ACC112 (cell line): ENCODE results near the gene PPME1.
"Not testable (repeated sequence)": the region's sequence is repeated elsewhere in the genome, so short reads cannot be mapped to it uniquely, and the experiment has no call there.

ENCODE experiments used
- H2AFZ ChIP-seq: fragments of 200-600 bp; sonication (generic); one replicate; pipeline ENCODE4 v1.6.0; 2017; ENCODE audit warnings: antibody characterized with exemption, low read length; ENCODE audit not compliant: unreplicated experiment
- H3K27ac ChIP-seq: fragments of 200-600 bp; sonication (generic); 2 replicates; pipeline ENCODE4 v1.5.1; 2014; ENCODE audit warnings: low read depth, mild to moderate bottlenecking, antibody characterized with exemption, low read length, moderate library complexity
- H3K27me3 ChIP-seq: fragments of 200-600 bp; sonication (generic); 2 replicates; pipeline ENCODE4 v1.6.1; 2014; ENCODE audit warnings: mild to moderate bottlenecking, antibody characterized with exemption, low read length, moderate library complexity, mixed read lengths; ENCODE audit not compliant: insufficient read depth
- H3K36me3 ChIP-seq: fragments of 200-600 bp; sonication (generic); 2 replicates; pipeline ENCODE4 v1.6.1; 2016; ENCODE audit warnings: mild to moderate bottlenecking, antibody characterized with exemption, low read length, moderate library complexity, mixed read lengths; ENCODE audit not compliant: insufficient read depth
- H3K4me1 ChIP-seq: fragments of 200-600 bp; sonication (generic); one replicate; pipeline ENCODE4 v1.6.1; 2016; ENCODE audit warnings: low read length, mixed read lengths; ENCODE audit not compliant: insufficient read depth, unreplicated experiment, control insufficient read depth
- H3K4me3 ChIP-seq: fragments of 200-600 bp; sonication (generic); 2 replicates; pipeline ENCODE4 v1.5.1; 2014; ENCODE audit warnings: mild to moderate bottlenecking, low read depth, low read length
- H3K79me2 ChIP-seq: fragments of 200-600 bp; sonication (generic); one replicate; pipeline ENCODE4 v1.6.0; 2016; ENCODE audit warnings: low read length; ENCODE audit not compliant: control insufficient read depth, unreplicated experiment, insufficient read depth

Gene PPME1

GRCh38 chr11:74170694-74171629 is at the start of gene PPME1, which contains the start of gene C2CD3:
Gene PPME1, plus strand, starts transcription at chr11:74171289. Its CDS starts 133 bp downstream, at chr11:74171422.
Gene C2CD3, minus strand, starts transcription at chr11:74171002. Its CDS starts 210 bp downstream, at chr11:74170792.
- peaks cover 67% of the 10 kb centered on the region for H3K79me2 ChIP-seq
- H3K4me1 ChIP-seq = peaks cover 32% of the 10 kb centered on the region
- no peaks in the 10 kb centered on the region for H3K27me3 ChIP-seq
- peak within 1 kb of the TSS; percentile 80 for H3K27ac ChIP-seq
- H3K4me3 ChIP-seq = peak within 1 kb of the TSS; percentile 98
- H3K36me3 ChIP-seq = peaks cover 16% of the 10 kb centered on the region
- H2AFZ ChIP-seq = peak within 1 kb of the TSS; percentile 98

GRCh38 chr11:74121804-74122203 is 49.3 kb upstream of the PPME1 start:
- H3K27me3 ChIP-seq = no peaks in the 10 kb centered on the region
- H3K4me1 ChIP-seq = no peaks in the 10 kb centered on the region
- no peaks in the 10 kb centered on the region for H3K79me2 ChIP-seq
- H3K27ac ChIP-seq = no peak overlapping the region
- no peak overlapping the region for H3K4me3 ChIP-seq
- H3K36me3 ChIP-seq = peaks cover 4% of the 10 kb centered on the region; the same call in 1 of the 2 replicates
- H2AFZ ChIP-seq = no peak overlapping the region

DNA sequence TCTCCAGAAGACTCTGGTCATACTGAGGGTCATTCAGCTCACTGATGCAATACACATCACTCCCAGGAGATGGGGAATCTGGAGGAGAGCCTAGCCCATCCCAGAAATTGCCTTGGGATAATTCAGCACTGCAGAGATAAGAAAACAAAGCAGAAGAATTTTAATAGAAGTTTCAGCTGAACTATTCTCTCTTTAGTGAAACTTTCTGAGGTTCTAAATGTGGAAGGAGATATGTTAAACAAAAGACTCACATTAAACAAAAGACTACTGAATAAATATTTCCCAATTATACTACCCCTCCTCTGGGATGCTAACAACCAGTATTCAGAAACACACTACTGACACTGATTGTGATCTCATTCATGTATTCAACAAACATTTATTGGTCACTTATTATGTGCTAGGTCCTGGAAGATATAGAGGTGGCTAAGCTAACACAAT is 48.1 kb upstream of the PPME1 start:
- Histone ChIP-seq H3K4me3 (no peak overlapping the region), H2AFZ (no peak overlapping the region), H3K4me1 (no peaks in the 10 kb centered on the region), H3K27me3 (no peaks in the 10 kb centered on the region), H3K36me3 (peaks cover 4% of the 10 kb centered on the region; the same call in 1 of the 2 replicates), H3K27ac (no peak overlapping the region), H3K79me2 (no peaks in the 10 kb centered on the region)

DNA sequence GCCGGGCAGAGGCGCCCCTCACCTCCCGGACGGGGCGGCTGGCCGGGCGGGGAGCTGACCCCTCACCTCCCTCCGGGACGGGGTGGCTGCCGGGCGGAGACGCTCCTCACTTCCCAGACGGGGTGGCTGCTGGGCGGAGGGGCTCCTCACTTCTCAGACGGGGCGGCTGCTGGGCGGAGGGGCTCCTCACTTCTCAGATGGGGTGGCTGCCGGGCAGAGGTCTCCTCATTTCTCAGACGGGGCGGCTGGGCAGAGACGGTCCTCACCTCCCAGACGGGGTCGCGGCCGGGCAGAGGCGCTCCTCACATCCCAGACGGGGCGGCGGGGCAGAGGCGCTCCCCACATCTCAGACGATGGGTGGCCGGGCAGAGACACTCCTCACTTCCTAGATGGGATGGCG is 42.0 kb upstream of the PPME1 start:
- H3K4me1 ChIP-seq, H3K36me3 ChIP-seq, H3K79me2 ChIP-seq, H3K4me3 ChIP-seq, H2AFZ ChIP-seq, H3K27me3 ChIP-seq, H3K27ac ChIP-seq: not testable (repeated sequence)

GRCh38 chr11:74132833-74133232 is 38.3 kb upstream of the PPME1 start:
- Histone ChIP-seq H3K27ac (no peak overlapping the region), H3K36me3 (peaks cover 13% of the 10 kb centered on the region), H3K4me1 (peaks cover 15% of the 10 kb centered on the region), H2AFZ (no peak overlapping the region), H3K79me2 (no peaks in the 10 kb centered on the region), H3K27me3 (no peaks in the 10 kb centered on the region), H3K4me3 (no peak overlapping the region)

- Histone ChIP-seq H3K4me1 (peaks cover 21% of the 10 kb centered on the region), H3K27me3 (no peaks in the 10 kb centered on the region), H3K79me2 (no peaks in the 10 kb centered on the region), H3K36me3 (peaks cover 13% of the 10 kb centered on the region), H2AFZ (no peak overlapping the region), H3K4me3 (no peak overlapping the region), H3K27ac (no peak overlapping the region)
Observed at GRCh38 chr11:74133436-74133835, 37.7 kb upstream of the PPME1 start.

DNA sequence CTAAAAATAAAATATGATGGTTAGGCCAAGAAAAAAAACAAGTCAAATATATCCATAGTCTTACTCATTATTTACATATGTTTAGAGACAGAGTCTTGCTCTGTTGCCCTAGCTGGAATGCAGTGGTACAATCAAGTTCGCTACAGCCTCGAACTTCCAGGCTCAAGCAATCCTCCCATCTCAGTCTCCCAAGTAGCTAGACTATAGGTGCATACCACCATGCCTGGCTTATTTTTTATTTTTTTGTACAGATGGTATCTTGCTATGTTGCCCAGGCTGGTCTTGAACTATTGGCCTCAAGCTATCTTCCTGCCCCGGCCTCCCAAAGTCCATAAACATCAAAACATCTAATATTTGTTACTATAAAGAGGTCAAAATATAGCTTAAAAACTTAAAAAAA is 36.4 kb upstream of the PPME1 start:
- peaks cover 33% of the 10 kb centered on the region for H3K4me1 ChIP-seq
- H3K36me3 ChIP-seq = peaks cover 13% of the 10 kb centered on the region
- no peak overlapping the region for H2AFZ ChIP-seq
- H3K79me2 ChIP-seq = no peaks in the 10 kb centered on the region
- no peak overlapping the region for H3K4me3 ChIP-seq
- H3K27ac ChIP-seq = no peak overlapping the region
- no peaks in the 10 kb centered on the region for H3K27me3 ChIP-seq

DNA sequence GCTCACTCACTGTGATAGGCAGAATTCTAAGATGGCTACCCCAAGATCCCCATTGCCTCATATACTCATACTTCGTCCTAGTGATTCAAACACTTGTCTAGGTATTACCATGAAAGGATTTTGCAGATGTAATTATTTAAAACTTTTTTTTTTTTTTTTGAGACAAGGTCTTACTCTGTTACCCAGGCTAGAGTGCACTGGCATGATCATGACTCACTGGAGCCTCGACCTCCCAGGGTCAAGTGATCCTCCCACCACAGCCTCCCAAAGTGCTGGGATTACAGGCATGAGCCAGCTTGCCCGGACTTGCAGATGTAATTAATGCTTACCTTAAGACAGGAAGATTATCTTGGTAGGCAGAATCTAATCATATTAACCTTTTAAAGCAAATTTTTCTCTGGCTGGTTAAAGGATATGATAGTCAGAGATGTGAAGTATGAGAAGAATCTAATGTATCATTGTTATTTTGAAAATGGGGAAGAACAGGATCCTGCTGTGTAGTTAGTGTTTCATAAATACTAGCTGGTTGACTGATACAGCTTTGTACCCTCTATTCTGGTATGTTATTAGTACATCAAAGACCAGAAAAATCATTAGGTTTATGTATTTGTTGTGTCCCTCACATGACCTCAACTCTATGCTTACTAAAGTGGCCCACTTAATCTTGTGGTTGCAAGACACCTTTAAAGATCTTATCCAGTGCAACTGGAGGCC is 35.8 kb upstream of the PPME1 start:
- H3K27ac ChIP-seq = peak overlapping the region; percentile 21
- no peak overlapping the region for H2AFZ ChIP-seq
- H3K27me3 ChIP-seq = no peaks in the 10 kb centered on the region
- H3K79me2 ChIP-seq = no peaks in the 10 kb centered on the region
- peaks cover 40% of the 10 kb centered on the region for H3K4me1 ChIP-seq
- H3K4me3 ChIP-seq = no peak overlapping the region
- H3K36me3 ChIP-seq = peaks cover 13% of the 10 kb centered on the region

GRCh38 chr11:74138021-74138420 is 33.1 kb upstream of the PPME1 start:
- Histone ChIP-seq H3K27me3 (no peaks in the 10 kb centered on the region), H3K4me3 (no peak overlapping the region), H3K79me2 (no peaks in the 10 kb centered on the region), H3K27ac (peak overlapping the region; percentile 80), H2AFZ (no peak overlapping the region), H3K4me1 (peaks cover 57% of the 10 kb centered on the region), H3K36me3 (peaks cover 5% of the 10 kb centered on the region)

DNA sequence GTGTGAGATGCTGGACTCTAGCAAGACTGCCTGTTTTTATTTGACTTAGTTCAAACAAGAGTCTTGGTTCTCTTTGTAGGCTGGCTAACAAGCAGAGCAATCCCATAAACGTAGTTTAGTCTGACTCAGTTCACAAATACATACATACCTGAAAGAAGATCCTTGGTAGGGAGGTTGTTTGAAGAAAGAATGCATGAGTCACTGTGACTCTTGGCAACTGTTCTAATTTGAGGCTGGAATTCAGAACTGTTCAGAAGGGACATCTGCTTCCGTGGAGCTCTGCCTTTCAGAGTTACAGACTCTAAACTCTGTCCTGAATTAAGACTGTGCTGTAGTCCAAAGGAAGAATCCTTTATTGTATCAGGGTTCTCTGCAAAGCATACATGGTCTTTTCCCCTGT is 32.5 kb upstream of the PPME1 start:
- Histone ChIP-seq H3K4me1 (peaks cover 59% of the 10 kb centered on the region), H2AFZ (no peak overlapping the region), H3K79me2 (no peaks in the 10 kb centered on the region), H3K27me3 (no peaks in the 10 kb centered on the region), H3K27ac (peak overlapping the region; percentile 80), H3K36me3 (peaks cover 5% of the 10 kb centered on the region), H3K4me3 (no peak overlapping the region)
